GM12878 (cell line): ENCODE data around the gene ESR2. TPM values are rescaled to one million over a fixed set of nuclear protein-coding genes. Genes with fewer than 3 reads are reported as not detected.
A peak's percentile ranks its signal among the peaks of the same experiment; 100 is the strongest.

Experiments
- ATF3 ChIP-seq: IDR thresholded peaks from 2 replicates; pipeline ENCODE4 v1.6.1; 2011; ENCODE audit warnings: low read depth, mild to moderate bottlenecking, low read length, moderate library complexity, borderline replicate concordance; ENCODE audit errors: extremely low read depth
- CEBPZ ChIP-seq: fragments of 150-350 bp; IDR thresholded peaks from 2 replicates; pipeline ENCODE4 v1.6.1; 2016; ENCODE audit warnings: low read depth, low read length
- ESRRA ChIP-seq: IDR thresholded peaks from 2 replicates; pipeline ENCODE4 v1.6.1; 2012; ENCODE audit warnings: mild to moderate bottlenecking, low read length, improper control_type of control experiment
- ETV6 ChIP-seq, 2 experiments: fragments of 450-650 bp in 1 of 2; IDR thresholded peaks in 1 of 2; conservative IDR thresholded peaks in 1 of 2; 2 replicates each; pipeline ENCODE4 v1.6.1; 2014; ENCODE audit warnings: antibody characterized with exemption in 1 of 2, borderline replicate concordance in 1 of 2, low read depth in 1 of 2, mild to moderate bottlenecking in 1 of 2, moderate library complexity in 1 of 2
- HDAC2 ChIP-seq: fragments of 200-600 bp; sonication (generic); IDR thresholded peaks from 2 replicates; pipeline ENCODE4 v1.6.1; 2017
- HDAC6 ChIP-seq: fragments of 200-600 bp; sonication (generic); IDR thresholded peaks from one replicate; pipeline ENCODE4 v1.8.0; 2017; ENCODE audit warnings: antibody characterized with exemption; ENCODE audit not compliant: unreplicated experiment
- NFYB ChIP-seq: IDR thresholded peaks from 2 replicates; pipeline ENCODE4 v1.6.1; 2011; ENCODE audit warnings: low read depth, mild to moderate bottlenecking, low read length, improper control_type of control experiment, moderate library complexity; ENCODE audit not compliant: insufficient read depth
- PKNOX1 ChIP-seq: fragments of 450-650 bp; IDR thresholded peaks from 2 replicates; pipeline ENCODE4 v1.6.1; 2016; ENCODE audit warnings: mild to moderate bottlenecking
- PRDM15 ChIP-seq: fragments of 450-650 bp; formaldehyde crosslinking; IDR thresholded peaks from 2 replicates; pipeline ENCODE4 v1.4.0; 2020; ENCODE audit warnings: mild to moderate bottlenecking, moderate library complexity
- RELB ChIP-seq: fragments of 450-650 bp; IDR thresholded peaks from 2 replicates; pipeline ENCODE4 v1.6.1; 2017; ENCODE audit warnings: low read depth, mild to moderate bottlenecking, moderate library complexity
- RUNX3 ChIP-seq: IDR thresholded peaks from 2 replicates; pipeline ENCODE4 v1.6.1; 2012; ENCODE audit warnings: low read length, inconsistent platforms
- SREBF1 ChIP-seq: IDR thresholded peaks from 2 replicates; pipeline ENCODE4 v1.6.1; 2012; ENCODE audit warnings: mild to moderate bottlenecking, low read length
- TCF7 ChIP-seq: IDR thresholded peaks from 2 replicates; pipeline ENCODE4 v1.6.1; 2014; ENCODE audit warnings: antibody characterized with exemption, borderline replicate concordance
- ZNF687 ChIP-seq: fragments of 450-650 bp; IDR thresholded peaks from 2 replicates; pipeline ENCODE4 v1.6.1; 2017; ENCODE audit warnings: mild to moderate bottlenecking, moderate library complexity
- polyA plus RNA-seq, 11 experiments: library from polyadenylated mRNA; depleted of rRNA in 4 of 11; unstranded in 6 of 11; stranded (reverse) in 5 of 11; fragments of >200 nt; fragmentation: Nextera tagmentation in 4 of 11; fragmentation: Illumina TruSeq in 1 of 11; extraction: Ambion mirVana in 4 of 11; extraction: Trizol in 1 of 11; gene quantifications; 1 replicate in 1 of 11; 2 replicates in 10 of 11; pipeline versions ENCODE4 v1.2.1 to v1.2.3, GENCODE V29; 2011 to 2016; ENCODE audit warnings: inconsistent platforms in 2 of 11, missing spikeins in 2 of 11, low read depth in 1 of 11
- total RNA-seq, 4 experiments: library from RNA; depleted of rRNA in 3 of 4; stranded (reverse); fragments of >200 nt in 3 of 4; fragmentation: Illumina TruSeq in 1 of 4; extraction: Trizol in 1 of 4; gene quantifications; 2 replicates each; pipeline versions ENCODE4 v1.2.1 to v1.2.3, GENCODE V29; 2013 to 2021

ESR2 gene
- total and polyA plus RNA-seq, 10 of the 15 experiments (the other 5 are each of a cell fraction or from before 2014, with no cell fraction given), result 0.29 to 2.6 (median 0.81) TPM

GRCh38 chr14:64195199-64195598, 99.0 kb downstream of the ESR2 start (continued):
- peak; percentile 97 for TF ChIP-seq ZNF687
- TF ChIP-seq PKNOX1, result 0 out of 2 replicates have a peak, but pooled peaks have one; percentile 13
- no peak for TF ChIP-seq NFYB
- TF ChIP-seq HDAC6, result no peak
- TF ChIP-seq ESRRA, result peak; percentile 87; the same call in 1 of the 2 replicates
- peak; percentile 95 for TF ChIP-seq RELB
- TF ChIP-seq SREBF1, result no peak
- TF ChIP-seq RUNX3, result no peak
- no peak for TF ChIP-seq ETV6 (conservative IDR thresholded peaks at IDR 0.05 in 1 of 2, IDR thresholded peaks at IDR 0.05 in 1 of 2; ENCODE audit: borderline replicate concordance in 1 of 2, low read depth in 1 of 2)
- TF ChIP-seq ATF3, result no peak
- TF ChIP-seq CEBPZ, result no peak
- no peak for TF ChIP-seq HDAC2
- TF ChIP-seq PRDM15, result no peak
- no peak for TF ChIP-seq TCF7
